Mesenchymal stem cell (in vitro differentiated cells and primary cell): ENCODE data around the gene TNPO1.
"Not testable (repeated sequence)": the region's sequence is repeated elsewhere in the genome, so short reads cannot be mapped to it uniquely, and the experiment has no call there.

Experiments used
- DNase-seq: peaks from one replicate; pipeline ENCODE4 v3.0.0-alpha.2; 2013
- H2AFZ ChIP-seq: one replicate; pipeline ENCODE4 v1.6.1; 2013; ENCODE audit warnings: low read depth, mild to moderate bottlenecking, control low read depth, inconsistent platforms, low read length, moderate library complexity
- H2AK5ac ChIP-seq: 2 replicates; pipeline ENCODE4 v1.6.1; 2013; ENCODE audit warnings: low read length, moderate library complexity, mild to moderate bottlenecking, inconsistent platforms; ENCODE audit not compliant: severe bottlenecking
- H2BK120ac ChIP-seq: one replicate; pipeline ENCODE4 v1.6.1; 2013; ENCODE audit warnings: low read depth, mild to moderate bottlenecking, inconsistent platforms, low read length, moderate library complexity
- H2BK12ac ChIP-seq, 2 experiments: one replicate each; pipeline ENCODE4 v1.6.1; 2013; ENCODE audit warnings: inconsistent platforms in 2 of 2, low read length in 2 of 2, mild to moderate bottlenecking in 2 of 2, moderate library complexity in 2 of 2, control low read depth in 1 of 2
- H2BK15ac ChIP-seq: one replicate; pipeline ENCODE4 v1.6.1; 2013; ENCODE audit warnings: mild to moderate bottlenecking, low read depth, inconsistent platforms; ENCODE audit not compliant: poor library complexity, severe bottlenecking
- H2BK5ac ChIP-seq: 2 replicates; pipeline ENCODE4 v1.6.1; 2013; ENCODE audit warnings: low read depth, mild to moderate bottlenecking, low read length, control low read depth, inconsistent platforms; ENCODE audit not compliant: poor library complexity, severe bottlenecking
- H3K14ac ChIP-seq, 2 experiments: one replicate each; pipeline ENCODE4 v1.6.1; 2013; ENCODE audit warnings: inconsistent platforms in 2 of 2, low read length in 2 of 2, control low read depth in 1 of 2, mild to moderate bottlenecking in 1 of 2, moderate library complexity in 1 of 2
- H3K18ac ChIP-seq, 2 experiments: one replicate each; pipeline ENCODE4 v1.6.1; 2013; ENCODE audit warnings: inconsistent platforms in 2 of 2, low read length in 2 of 2, control low read depth in 1 of 2, low read depth in 1 of 2, mild to moderate bottlenecking in 1 of 2
- H3K23ac ChIP-seq, 2 experiments: one replicate each; pipeline ENCODE4 v1.6.1; 2013; ENCODE audit warnings: inconsistent platforms in 2 of 2, low read length in 2 of 2, mild to moderate bottlenecking in 2 of 2, moderate library complexity in 2 of 2, control low read depth in 1 of 2
- H3K27ac ChIP-seq: 2 replicates; pipeline ENCODE4 v1.5.1; 2013; ENCODE audit warnings: mild to moderate bottlenecking, moderate library complexity, low read length, control low read depth, inconsistent platforms; ENCODE audit not compliant: poor library complexity, severe bottlenecking
- H3K27me3 ChIP-seq, 2 experiments: 2 replicates each; pipeline versions ENCODE4 v1.6.1 to v1.7.0; 2013; ENCODE audit warnings: low read length in 2 of 2, mild to moderate bottlenecking in 2 of 2, moderate library complexity in 2 of 2, control low read depth in 1 of 2, inconsistent platforms in 1 of 2; ENCODE audit not compliant: control insufficient read depth in 1 of 2, insufficient read depth in 1 of 2
- H3K36me3 ChIP-seq, 2 experiments: 2 replicates each; pipeline versions ENCODE4 v1.6.1 to v1.7.0; 2013; ENCODE audit warnings: low read length in 2 of 2, control low read depth in 1 of 2, inconsistent platforms in 1 of 2, low read depth in 1 of 2, mild to moderate bottlenecking in 1 of 2; ENCODE audit not compliant: insufficient read depth in 2 of 2, control insufficient read depth in 1 of 2
- H3K4ac ChIP-seq, 2 experiments: one replicate each; pipeline ENCODE4 v1.6.1; 2013; ENCODE audit warnings: inconsistent platforms in 2 of 2, low read length in 2 of 2, mild to moderate bottlenecking in 2 of 2, moderate library complexity in 2 of 2, control low read depth in 1 of 2, low read depth in 1 of 2
- H3K4me1 ChIP-seq: 2 replicates; pipeline ENCODE4 v1.6.1; 2013; ENCODE audit warnings: low read depth, low read length, control low read depth; ENCODE audit not compliant: control insufficient read depth, insufficient read depth
- H3K4me2 ChIP-seq: 2 replicates; pipeline ENCODE4 v1.6.1; 2013; ENCODE audit warnings: low read length, mild to moderate bottlenecking, inconsistent platforms; ENCODE audit not compliant: poor library complexity, severe bottlenecking
- H3K4me3 ChIP-seq, 2 experiments: 2 replicates each; pipeline versions ENCODE4 v1.5.1 to v1.7.0; 2013; ENCODE audit warnings: low read length in 2 of 2, mild to moderate bottlenecking in 2 of 2, control low read depth in 1 of 2, low read depth in 1 of 2; ENCODE audit not compliant: insufficient read depth in 1 of 2
- H3K79me1 ChIP-seq: replicated peaks from 2 replicates; pipeline ENCODE4 v1.6.1; 2013; ENCODE audit warnings: mild to moderate bottlenecking, control low read depth, low read length, inconsistent platforms; ENCODE audit not compliant: poor library complexity, severe bottlenecking
- H3K9ac ChIP-seq: 2 replicates; pipeline ENCODE4 v1.7.0; 2013; ENCODE audit warnings: mild to moderate bottlenecking, low read length, moderate library complexity
- H3K9me3 ChIP-seq: 2 replicates; pipeline ENCODE4 v1.7.0; 2013; ENCODE audit warnings: mild to moderate bottlenecking, low read length; ENCODE audit not compliant: control insufficient read depth
- H4K8ac ChIP-seq: one replicate; pipeline ENCODE4 v1.6.1; 2013; ENCODE audit warnings: inconsistent platforms, mild to moderate bottlenecking, low read length, moderate library complexity
- H4K91ac ChIP-seq: one replicate; pipeline ENCODE4 v1.6.1; 2013; ENCODE audit warnings: mild to moderate bottlenecking, low read length, inconsistent platforms
- WGBS: methylation state at CpG from one replicate; pipeline ENCODE4 v1.1.7; 2013; ENCODE audit warnings: mixed read lengths; 5-methylcytosine and 5-hydroxymethylcytosine counted together

Gene TNPO1

DNA sequence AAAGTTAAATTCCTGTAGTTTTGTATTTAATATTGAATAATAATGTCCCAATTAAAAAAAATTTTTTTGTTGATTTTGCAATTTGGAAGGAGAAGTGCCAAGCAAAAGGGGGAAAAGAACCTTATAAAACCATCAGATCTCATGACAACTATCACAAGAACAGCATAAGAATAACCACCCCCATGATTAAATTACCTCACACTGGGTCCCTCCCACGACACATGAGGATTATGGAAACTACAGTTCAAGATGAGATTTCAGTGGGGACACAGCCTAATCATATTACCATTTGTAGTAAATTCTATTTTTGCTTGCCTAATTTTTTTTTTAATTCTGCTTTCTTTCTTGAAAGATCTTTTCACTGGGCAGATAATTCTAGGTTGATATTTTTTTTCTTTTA lies 106.0 kb downstream of the TNPO1 start:
- Histone ChIP-seq H3K23ac (no peak overlapping the region), H2BK12ac (no peak overlapping the region), H2AFZ (no peak overlapping the region), H3K4ac (no peak overlapping the region), H3K4me2 (no peak overlapping the region), H2BK120ac (no peak overlapping the region), H3K27me3 (no peaks in the 10 kb centered on the region), H3K4me3 (no peak overlapping the region), H3K4me1 (no peaks in the 10 kb centered on the region), H3K14ac (no peak overlapping the region), H4K8ac (no peak overlapping the region), H3K36me3 (peaks cover 0 to 6% of the 10 kb centered on the region in 2 experiments), H3K18ac (no peak overlapping the region), H3K9me3 (no peaks in the 10 kb centered on the region), H3K79me1 (no peaks in the 10 kb centered on the region), H3K27ac (no peak overlapping the region), H2BK5ac (no peak overlapping the region), H3K9ac (no peak overlapping the region), H2BK15ac (no peak overlapping the region), H2AK5ac (no peak overlapping the region), H4K91ac (no peak overlapping the region)
- DNase-seq: no peak
- no CpG with 5 or more reads among the region's 1 CpG for WGBS

DNA sequence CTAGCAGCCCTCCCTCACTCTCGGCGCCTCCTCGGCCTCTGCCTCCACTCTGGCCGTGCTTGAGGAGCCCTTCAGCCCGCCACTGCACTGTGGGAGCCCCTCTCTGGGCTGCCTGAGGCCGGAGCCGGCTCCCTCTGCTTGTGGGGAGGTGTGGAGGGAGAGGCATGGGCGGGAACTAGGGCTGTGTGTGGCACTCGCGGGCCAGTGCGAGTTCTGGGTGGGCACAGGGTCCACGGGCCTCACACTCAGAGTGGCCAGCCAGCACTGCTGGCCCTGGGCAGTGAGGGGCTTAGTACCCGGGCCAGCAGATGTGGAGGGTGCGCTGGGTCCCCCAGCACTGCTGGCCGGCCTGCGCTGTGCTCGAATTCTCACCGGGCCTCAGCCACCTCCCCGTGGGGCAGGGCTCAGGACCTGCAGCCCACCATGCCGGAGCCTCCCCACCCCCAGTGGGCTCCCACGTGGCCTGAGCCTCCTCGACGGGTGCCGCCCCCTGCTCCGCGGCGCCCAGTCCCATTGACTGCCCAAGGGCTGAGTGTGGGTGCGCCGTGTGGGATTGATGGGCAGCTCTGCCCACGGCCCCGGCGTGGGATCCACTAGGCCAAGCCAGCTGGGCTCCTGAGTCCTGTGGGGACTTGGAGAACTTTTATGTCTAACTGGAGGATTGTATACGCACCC lies 109.0 kb downstream of the TNPO1 start:
- H3K14ac ChIP-seq: no peak overlapping the region
- no peak for DNase-seq
- no peak overlapping the region for H3K18ac ChIP-seq
- H4K8ac ChIP-seq: no peak overlapping the region
- H2BK12ac ChIP-seq: no peak overlapping the region
- H2BK120ac ChIP-seq: no peak overlapping the region
- no peaks in the 10 kb centered on the region for H3K9me3 ChIP-seq
- H3K4me1 ChIP-seq: no peaks in the 10 kb centered on the region
- no peak overlapping the region for H3K27ac ChIP-seq
- no peak overlapping the region for H2BK5ac ChIP-seq
- no peak overlapping the region for H3K4ac ChIP-seq
- peaks cover 0 to 6% of the 10 kb centered on the region in 2 experiments for H3K36me3 ChIP-seq
- no peak overlapping the region for H4K91ac ChIP-seq
- H2AFZ ChIP-seq: no peak overlapping the region
- H2BK15ac ChIP-seq: no peak overlapping the region
- H3K79me1 ChIP-seq: no peaks in the 10 kb centered on the region
- 97% methylated on average over 32 of the region's 33 CpGs for WGBS
- no peak overlapping the region for H3K9ac ChIP-seq
- peak overlapping the region in 1 of 2 experiments; percentile 36 for H3K4me3 ChIP-seq
- no peak overlapping the region for H2AK5ac ChIP-seq
- no peaks in the 10 kb centered on the region for H3K27me3 ChIP-seq
- no peak overlapping the region for H3K4me2 ChIP-seq
- no peak overlapping the region for H3K23ac ChIP-seq

DNA sequence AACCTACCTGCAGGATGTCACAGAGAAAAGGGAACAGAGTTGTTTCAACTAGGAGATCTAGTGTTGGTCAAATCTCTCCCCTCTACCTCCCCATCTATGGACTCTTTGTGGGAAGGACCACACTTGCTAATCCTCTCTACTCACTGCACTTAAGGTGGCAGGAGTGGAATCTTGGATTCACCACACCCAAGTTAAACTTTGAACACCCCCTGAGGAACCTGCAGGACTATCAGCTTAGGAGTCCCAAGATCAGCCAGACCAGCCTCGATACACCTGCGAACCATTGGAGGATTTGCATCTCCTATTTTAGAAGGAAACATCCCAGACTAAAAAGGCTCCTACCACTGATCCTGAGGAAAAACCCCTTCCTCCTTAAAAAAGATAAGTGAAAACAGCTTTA lies 116.2 kb downstream of the TNPO1 start:
- H3K9ac ChIP-seq, H2BK12ac ChIP-seq, H3K27me3 ChIP-seq, H3K4me2 ChIP-seq, H3K4me3 ChIP-seq, H3K79me1 ChIP-seq, H3K23ac ChIP-seq, H3K14ac ChIP-seq, H3K36me3 ChIP-seq, H3K4ac ChIP-seq, DNase-seq, H2BK15ac ChIP-seq, H4K8ac ChIP-seq, H2BK120ac ChIP-seq, H3K4me1 ChIP-seq, H2BK5ac ChIP-seq, H2AFZ ChIP-seq, H4K91ac ChIP-seq, H2AK5ac ChIP-seq, H3K18ac ChIP-seq, H3K9me3 ChIP-seq, H3K27ac ChIP-seq: not testable (repeated sequence)
- 97% methylated on average over 2 of the region's 2 CpGs for WGBS

DNA sequence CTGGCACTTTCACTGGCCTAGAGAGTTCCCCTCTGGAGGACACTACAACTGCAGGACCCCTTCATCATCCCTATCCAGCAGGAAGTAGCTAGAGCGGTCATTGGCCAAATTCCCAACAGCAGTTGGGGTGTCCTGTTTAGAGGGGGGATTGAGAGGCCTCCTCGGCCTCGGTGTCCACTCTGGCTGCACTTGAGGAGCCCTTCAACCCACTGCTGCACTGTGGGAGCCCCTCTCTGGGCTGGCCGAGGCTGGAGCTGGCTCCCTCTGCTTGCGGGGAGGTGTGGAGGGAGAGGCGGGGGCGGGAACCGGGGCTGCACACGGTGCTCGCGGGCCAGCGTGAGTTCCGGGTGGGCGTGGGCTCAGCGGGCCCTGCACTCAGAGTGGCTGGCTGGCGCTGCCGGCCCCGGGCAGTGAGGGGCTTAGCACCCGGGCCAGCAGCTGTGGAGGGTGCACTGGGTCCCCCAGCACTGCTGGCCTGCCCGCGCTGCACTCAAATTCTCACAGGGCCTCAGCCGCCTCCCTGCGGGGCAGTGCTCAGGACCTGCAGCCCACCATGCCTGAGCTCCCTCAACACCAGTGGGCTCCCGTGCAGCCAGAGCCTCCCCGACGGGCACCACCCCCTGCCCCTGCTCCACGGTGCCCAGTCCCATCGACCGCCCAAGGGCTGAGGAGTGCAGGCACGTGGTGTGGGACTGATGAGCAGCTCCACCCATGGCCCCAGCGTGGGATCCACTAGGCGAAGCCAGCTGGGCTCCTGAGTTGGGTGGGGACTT lies 118.7 kb downstream of the TNPO1 start:
- H3K27ac ChIP-seq, H2BK15ac ChIP-seq, H3K14ac ChIP-seq, H3K4me1 ChIP-seq, DNase-seq, H4K91ac ChIP-seq, H3K4me3 ChIP-seq, H3K4ac ChIP-seq, H3K9ac ChIP-seq, H3K18ac ChIP-seq, H4K8ac ChIP-seq, H3K4me2 ChIP-seq, H2BK120ac ChIP-seq, H3K36me3 ChIP-seq, H2BK5ac ChIP-seq, H3K79me1 ChIP-seq, H3K23ac ChIP-seq, H2AK5ac ChIP-seq, H2AFZ ChIP-seq, H3K9me3 ChIP-seq, H3K27me3 ChIP-seq, H2BK12ac ChIP-seq: not testable (repeated sequence)
- WGBS: 92% methylated on average over 26 of the region's 32 CpGs
